ENCODE measurements around the gene RNPEPL1. TPM values are rescaled to one million over a fixed set of nuclear protein-coding genes. Genes with fewer than 3 reads are reported as not detected.

RNPEPL1 gene
- total RNA-seq, 2 experiments from 2014 or later = 118 to 122 TPM

DNA sequence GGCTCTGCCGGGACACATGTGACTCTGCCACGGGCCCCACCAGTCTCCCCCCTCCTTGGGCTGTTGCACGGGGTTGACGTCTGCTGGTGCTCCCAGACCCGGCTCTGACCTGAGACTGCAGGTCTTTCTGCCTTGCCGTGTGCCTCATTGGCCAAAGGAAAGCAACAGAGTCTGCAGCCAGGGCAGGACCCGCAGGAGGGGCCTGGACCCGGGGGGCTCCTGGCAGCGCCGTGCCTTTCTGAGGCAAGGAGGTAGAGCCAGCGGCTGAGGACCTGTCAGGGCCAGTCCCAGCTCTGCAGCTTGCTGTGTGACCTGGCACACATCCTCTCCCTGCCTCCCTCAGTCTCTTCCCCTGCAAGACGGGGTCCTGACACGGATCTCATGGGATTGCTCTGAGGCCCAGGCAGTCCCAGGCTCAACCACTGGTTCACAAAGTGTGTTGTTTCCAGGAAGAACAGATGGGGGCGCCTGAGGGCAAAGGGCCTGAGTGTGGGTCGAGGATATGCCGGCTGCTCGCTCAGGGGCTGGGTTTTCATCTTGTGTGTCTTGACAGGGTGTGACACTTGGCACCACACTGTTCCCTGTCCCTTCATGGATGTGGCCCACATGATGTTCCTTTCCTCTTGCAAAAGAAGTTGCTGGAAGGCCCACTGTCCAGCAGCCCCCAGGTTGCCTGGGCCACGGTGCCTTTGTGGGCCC, 27.2 kb downstream of the RNPEPL1 start:
- POLR2A ChIA-PET = no interaction called here
- H3K9me3 Mint-ChIP-seq = no peaks in the 10 kb centered on the region
- H3K36me3 Mint-ChIP-seq (ENCODE audit: low read depth) = peaks cover 6% of the 10 kb centered on the region
- no peak overlapping the region for H3K4me3 Mint-ChIP-seq
- H3K27ac Mint-ChIP-seq = peak overlapping the region; percentile 19
- CTCF ChIA-PET = interaction anchor here (1.3 to 1.7 kb wide), 2 partner anchors 8 to 31 kb away, joined by 4 to 7 read pairs; partner anchors contain the start of gene CAPN10
- H3K4me1 Mint-ChIP-seq = peaks cover 3% of the 10 kb centered on the region
- no peaks in the 10 kb centered on the region for H3K27me3 Mint-ChIP-seq
- peak; percentile 56 for DNase-seq

GRCh38 chr2:240596080-240596460, 27.8 kb downstream of the RNPEPL1 start:
- peaks cover 3% of the 10 kb centered on the region for H3K4me1 Mint-ChIP-seq
- no peak overlapping the region for H3K4me3 Mint-ChIP-seq
- ChIA-PET POLR2A (no interaction called here), CTCF (interaction anchor here (1.3 to 1.7 kb wide), 2 partner anchors 9 to 31 kb away, joined by 4 to 7 read pairs; partner anchors contain the start of gene CAPN10)
- peaks cover 6% of the 10 kb centered on the region for H3K36me3 Mint-ChIP-seq (ENCODE audit: low read depth)
- H3K9me3 Mint-ChIP-seq = no peaks in the 10 kb centered on the region
- no peaks in the 10 kb centered on the region for H3K27me3 Mint-ChIP-seq
- DNase-seq = no peak
- H3K27ac Mint-ChIP-seq = peak overlapping the region; percentile 19

DNA sequence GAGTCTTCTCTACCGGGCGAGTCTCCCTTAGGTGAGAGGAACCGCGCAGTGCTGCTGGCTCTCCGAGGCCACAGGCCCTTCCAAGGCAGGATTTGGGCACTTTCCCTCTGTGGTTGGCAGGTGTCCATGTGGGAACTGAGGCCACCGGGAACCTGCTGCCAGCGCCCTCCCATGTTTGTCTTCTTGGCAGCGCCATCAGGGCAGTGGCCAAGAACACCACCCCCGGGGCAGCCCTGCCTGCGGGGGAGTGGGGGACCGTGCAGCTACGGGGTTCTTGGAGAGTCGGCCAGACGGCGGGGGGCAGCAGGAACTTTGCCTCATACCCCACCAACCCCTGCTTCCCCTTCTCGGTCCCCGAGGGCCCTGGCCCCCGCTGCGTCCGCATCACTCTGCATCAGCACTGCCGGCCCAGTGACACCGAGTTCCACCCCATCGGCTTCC, 28.2 kb downstream of the RNPEPL1 start:
- Mint-ChIP-seq H3K27ac (no peak overlapping the region), H3K4me1 (no peaks in the 10 kb centered on the region), H3K9me3 (no peaks in the 10 kb centered on the region), H3K27me3 (no peaks in the 10 kb centered on the region), H3K36me3 (ENCODE audit: low read depth) (peaks cover 3% of the 10 kb centered on the region), H3K4me3 (no peak overlapping the region)
- POLR2A ChIA-PET = no interaction called here
- CTCF ChIA-PET = interaction anchor here (0.5 to 2.1 kb wide), 5 partner anchors 8 to 1565 kb away, joined by 3 to 7 read pairs (median 4); partner anchors contain the start of gene CAPN10
- DNase-seq = no peak

DNA sequence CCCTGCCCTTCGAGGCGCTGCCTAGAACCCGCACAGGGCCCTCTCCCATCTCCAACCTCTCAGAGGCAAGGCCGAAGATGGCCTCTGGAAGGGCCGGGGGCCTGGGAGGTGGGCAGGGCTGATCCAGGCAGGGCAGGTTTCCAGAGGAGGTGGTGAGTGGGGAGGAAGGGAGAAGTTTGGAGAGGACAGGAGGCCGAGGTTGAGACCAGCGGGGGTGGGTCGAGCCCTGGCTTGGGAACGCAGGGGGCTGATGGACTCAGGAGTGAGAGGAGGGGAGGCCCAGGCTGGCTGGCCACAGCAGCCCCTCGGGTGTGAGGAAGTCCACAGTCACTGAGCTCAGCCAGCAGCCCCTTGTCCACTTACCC, 28.8 kb downstream of the RNPEPL1 start:
- no peak for DNase-seq
- Mint-ChIP-seq H3K4me3 (no peak overlapping the region), H3K4me1 (no peaks in the 10 kb centered on the region), H3K27ac (no peak overlapping the region), H3K27me3 (no peaks in the 10 kb centered on the region), H3K36me3 (ENCODE audit: low read depth) (peaks cover 2% of the 10 kb centered on the region), H3K9me3 (no peaks in the 10 kb centered on the region)
- POLR2A ChIA-PET = no interaction called here
- CTCF ChIA-PET = interaction anchor here (0.5 to 2.1 kb wide), 5 partner anchors 8 to 1566 kb away, joined by 3 to 5 read pairs (median 4); partner anchors contain the start of gene CAPN10

- no peaks in the 10 kb centered on the region for H3K4me1 Mint-ChIP-seq
- no peak overlapping the region for H3K4me3 Mint-ChIP-seq
- H3K27ac Mint-ChIP-seq = no peak overlapping the region
- no peaks in the 10 kb centered on the region for H3K27me3 Mint-ChIP-seq
- ChIA-PET POLR2A (no interaction called here), CTCF (interaction anchor here (0.6 to 2.1 kb wide), 4 partner anchors 9 to 126 kb away, joined by 3 to 5 read pairs (median 4); partner anchors contain the start of gene CAPN10)
- DNase-seq = no peak
- H3K36me3 Mint-ChIP-seq (ENCODE audit: low read depth) = peaks cover 2% of the 10 kb centered on the region
- no peaks in the 10 kb centered on the region for H3K9me3 Mint-ChIP-seq
Observed at GRCh38 chr2:240597419-240598181, 29.3 kb downstream of the RNPEPL1 start.

DNA sequence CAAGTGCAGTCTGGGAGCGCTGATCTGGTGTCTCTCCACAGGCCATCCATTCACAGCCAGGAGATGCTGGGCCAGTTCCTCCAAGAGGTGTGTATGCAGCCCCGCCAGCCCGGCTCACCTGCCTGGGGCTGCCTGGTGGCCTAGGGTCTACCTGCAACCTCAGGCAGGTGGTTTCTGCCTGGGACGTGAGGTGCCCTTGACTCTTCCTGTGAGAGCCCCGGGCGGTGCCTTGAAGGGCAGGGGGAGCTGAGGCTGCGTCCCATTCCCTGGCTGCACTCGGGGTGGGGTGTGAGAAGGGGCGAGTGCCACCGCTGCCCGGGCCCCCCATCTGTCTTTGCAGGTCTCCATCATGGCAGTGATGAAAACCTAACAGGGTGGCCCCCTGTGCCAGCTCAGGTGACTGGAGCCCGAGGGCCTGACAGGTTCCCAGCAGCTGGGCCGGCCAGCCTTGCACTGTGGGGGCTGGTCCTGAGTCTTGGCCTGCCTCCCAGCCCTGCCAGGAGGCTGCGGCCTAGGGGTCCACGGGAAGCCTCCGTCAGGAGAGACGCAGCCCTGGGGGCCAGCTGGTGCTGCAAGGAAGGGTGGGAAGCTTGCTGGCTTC, 30.1 kb downstream of the RNPEPL1 start:
- H3K9me3 Mint-ChIP-seq = no peaks in the 10 kb centered on the region
- H3K36me3 Mint-ChIP-seq (ENCODE audit: low read depth) = peaks cover 2% of the 10 kb centered on the region
- no peaks in the 10 kb centered on the region for H3K4me1 Mint-ChIP-seq
- no peak for DNase-seq
- ChIA-PET POLR2A (no interaction called here), CTCF (interaction anchor here (1.8 to 2.1 kb wide), 2 partner anchors 9 to 11 kb away, joined by 4 to 5 read pairs; partner anchors contain the start of gene CAPN10)
- no peak overlapping the region for H3K27ac Mint-ChIP-seq
- no peak overlapping the region for H3K4me3 Mint-ChIP-seq
- H3K27me3 Mint-ChIP-seq = no peaks in the 10 kb centered on the region

GRCh38 chr2:240599141-240599583, 30.9 kb downstream of the RNPEPL1 start:
- Mint-ChIP-seq H3K36me3 (ENCODE audit: low read depth) (peaks cover 2% of the 10 kb centered on the region), H3K9me3 (no peaks in the 10 kb centered on the region), H3K27ac (no peak overlapping the region), H3K4me1 (no peaks in the 10 kb centered on the region), H3K27me3 (no peaks in the 10 kb centered on the region), H3K4me3 (no peak overlapping the region)
- ChIA-PET POLR2A (no interaction called here), CTCF (interaction anchor here (0.5 kb wide), 1 partner anchor 13 kb away, joined by 3 read pairs; no protein-coding TSS in a partner anchor)
- no peak for DNase-seq

DNA sequence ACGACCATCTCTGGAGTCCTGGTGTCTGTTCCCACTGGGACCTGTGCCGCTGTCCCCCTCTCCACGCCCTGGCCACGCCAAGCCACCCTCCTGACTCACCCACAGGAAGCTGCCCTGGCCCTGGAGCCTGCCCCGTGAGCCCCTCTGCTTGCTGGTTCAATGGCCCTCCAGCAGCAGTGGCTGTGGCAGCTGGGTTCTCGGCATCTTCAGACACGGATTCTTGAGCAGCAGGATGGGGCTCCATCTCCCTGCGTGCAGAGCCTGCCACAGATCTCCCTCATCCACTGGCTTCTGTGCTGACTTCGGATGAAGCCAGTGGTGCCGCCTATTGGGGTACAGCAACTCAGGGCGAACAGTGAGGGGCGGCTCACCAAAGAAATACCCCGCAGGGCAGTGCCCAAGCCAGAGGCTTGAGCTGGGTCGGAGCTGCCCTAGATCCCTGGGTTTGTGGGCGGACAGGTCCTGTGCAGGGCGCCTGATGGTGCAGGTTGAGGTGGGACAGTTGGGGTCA, 32.2 kb downstream of the RNPEPL1 start:
- Mint-ChIP-seq H3K4me1 (no peaks in the 10 kb centered on the region), H3K27me3 (no peaks in the 10 kb centered on the region), H3K27ac (no peak overlapping the region), H3K36me3 (ENCODE audit: low read depth) (peaks cover 2% of the 10 kb centered on the region), H3K9me3 (no peaks in the 10 kb centered on the region), H3K4me3 (no peak overlapping the region)
- CTCF ChIA-PET = no interaction called here
- POLR2A ChIA-PET = no interaction called here
- no peak for DNase-seq

DNA sequence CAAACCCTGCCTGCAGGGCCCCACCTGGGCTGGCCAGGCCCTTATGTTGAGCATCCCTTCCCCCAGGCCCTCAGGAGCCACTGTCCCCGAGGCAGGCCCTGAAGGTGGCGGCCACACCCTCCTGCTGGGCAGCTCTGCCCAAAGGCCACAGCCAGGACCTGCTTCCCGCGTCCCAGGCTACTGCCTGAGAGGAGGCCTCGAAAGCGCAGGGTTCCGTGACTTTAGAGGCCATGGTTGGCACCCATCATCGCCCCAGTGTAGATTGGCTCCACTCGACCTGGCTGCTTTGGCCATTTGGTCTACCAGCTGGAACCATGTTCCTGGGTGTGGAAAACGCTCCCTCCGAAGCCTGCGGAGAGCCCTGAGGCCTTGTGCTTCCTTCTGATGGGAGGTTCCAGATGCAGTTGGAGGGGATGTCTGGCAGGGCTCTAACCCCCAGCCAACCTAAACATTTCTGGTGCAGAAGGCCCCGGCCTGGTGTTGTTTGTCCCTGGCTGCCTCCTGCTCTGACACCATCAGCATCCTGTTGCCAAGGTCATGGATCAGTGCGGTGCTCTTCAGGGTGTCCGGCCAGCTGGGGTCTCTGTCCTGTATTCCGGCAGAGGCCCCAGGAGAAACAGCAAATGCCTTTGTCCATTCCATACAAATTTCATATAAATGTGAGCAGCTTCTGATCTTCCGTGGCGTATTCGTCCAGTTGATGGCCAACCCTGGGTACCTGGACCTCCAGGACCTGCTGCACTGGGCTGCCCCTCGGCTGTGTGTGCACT, 33.0 kb downstream of the RNPEPL1 start:
- Mint-ChIP-seq H3K36me3 (ENCODE audit: low read depth) (peaks cover 2% of the 10 kb centered on the region), H3K4me3 (no peak overlapping the region), H3K27ac (no peak overlapping the region), H3K4me1 (no peaks in the 10 kb centered on the region), H3K9me3 (no peaks in the 10 kb centered on the region), H3K27me3 (no peaks in the 10 kb centered on the region)
- ChIA-PET CTCF (interaction anchor here (1.5 kb wide), 1 partner anchor 32 kb away, joined by 3 read pairs; no protein-coding TSS in a partner anchor), POLR2A (no interaction called here)
- DNase-seq = no peak

GRCh38 chr2:240601831-240602160, 33.5 kb downstream of the RNPEPL1 start:
- ChIA-PET CTCF (interaction anchor here (1.5 kb wide), 1 partner anchor 33 kb away, joined by 3 read pairs; no protein-coding TSS in a partner anchor), POLR2A (no interaction called here)
- H3K4me1 Mint-ChIP-seq = no peaks in the 10 kb centered on the region
- H3K4me3 Mint-ChIP-seq = no peak overlapping the region
- no peaks in the 10 kb centered on the region for H3K9me3 Mint-ChIP-seq
- DNase-seq = no peak
- no peaks in the 10 kb centered on the region for H3K27me3 Mint-ChIP-seq
- peaks cover 2% of the 10 kb centered on the region for H3K36me3 Mint-ChIP-seq (ENCODE audit: low read depth)
- H3K27ac Mint-ChIP-seq = no peak overlapping the region

GRCh38 chr2:240602266-240603050, 34.2 kb downstream of the RNPEPL1 start:
- Mint-ChIP-seq H3K27me3 (no peaks in the 10 kb centered on the region), H3K36me3 (ENCODE audit: low read depth) (peaks cover 2% of the 10 kb centered on the region), H3K4me1 (no peaks in the 10 kb centered on the region), H3K27ac (no peak overlapping the region), H3K4me3 (no peak overlapping the region), H3K9me3 (no peaks in the 10 kb centered on the region)
- ChIA-PET POLR2A (no interaction called here), CTCF (interaction anchor here (1.1 to 1.5 kb wide), 2 partner anchors 15 to 34 kb away, joined by 3 to 4 read pairs; no protein-coding TSS in a partner anchor)
- DNase-seq = no peak
